SK-N-SH (cell line): ENCODE data around the gene EEF1AKMT1. TPM values are rescaled to one million over a fixed set of nuclear protein-coding genes. Genes with fewer than 3 reads are reported as not detected.

Experiments
- CTCF ChIA-PET: fragments of 300-600, 350-600 bp; formaldehyde crosslinking; extraction: SDS; loops from one replicate; lab custom pipeline; 2021; lab: Yijun Ruan, JAX
- POLR2A ChIA-PET: fragments of 350-600 bp; sonication (Branson Sonifier 250); formaldehyde crosslinking; extraction: SDS; loops from one replicate; lab custom pipeline; 2020; ENCODE audit warnings: antibody characterized with exemption, inconsistent platforms; lab: Yijun Ruan, JAX
- DNase-seq: peaks from one replicate; pipeline ENCODE4 v3.0.0; 2012
- H2AFZ ChIP-seq: fragments of 200-600 bp; sonication (generic); 2 replicates; pipeline ENCODE4 v1.8.1; 2016; ENCODE audit warnings: antibody characterized with exemption, mild to moderate bottlenecking, low read depth
- H3F3A ChIP-seq: fragments of 200-600 bp; sonication (generic); replicated peaks from 2 replicates; pipeline ENCODE3; 2016; ENCODE audit warnings: antibody characterized with exemption, mild to moderate bottlenecking; ENCODE audit not compliant: insufficient read depth
- H3K27ac ChIP-seq, 2 experiments: fragments of 200-500 bp in 1 of 2; fragments of 200-600 bp in 1 of 2; sonication (Bioruptor generic) in 1 of 2; sonication (generic), shearing (Covaris generic) in 1 of 2; 2 replicates each; pipeline versions ENCODE4 v1.5.1 to v1.6.1; 2014 to 2016; ENCODE audit warnings: low read depth in 2 of 2, inconsistent platforms in 1 of 2, low read length in 1 of 2, mild to moderate bottlenecking in 1 of 2, mixed read lengths in 1 of 2
- H3K27me3 ChIP-seq: fragments of 200-600 bp; sonication (generic), shearing (Covaris generic); 2 replicates; pipeline ENCODE4 v1.6.1; 2016; ENCODE audit warnings: mixed run types; ENCODE audit not compliant: insufficient read depth
- H3K36me3 ChIP-seq, 2 experiments: fragments of 200-500 bp in 1 of 2; fragments of 200-600 bp in 1 of 2; sonication (Bioruptor generic) in 1 of 2; sonication (generic) in 1 of 2; replicated peaks in 1 of 2; 2 replicates each; pipeline versions ENCODE3 to v1.5.1; 2014 to 2016; ENCODE audit warnings: low read length in 1 of 2, mild to moderate bottlenecking in 1 of 2; ENCODE audit not compliant: insufficient read depth in 2 of 2, control insufficient read depth in 1 of 2
- H3K4me1 ChIP-seq, 2 experiments: fragments of 200-500 bp in 1 of 2; fragments of 200-600 bp in 1 of 2; sonication (Bioruptor generic) in 1 of 2; sonication (generic), shearing (Covaris generic) in 1 of 2; 2 replicates each; pipeline versions ENCODE4 v1.5.1 to v1.6.1; 2014 to 2016; ENCODE audit warnings: low read depth in 1 of 2, low read length in 1 of 2, mixed run types in 1 of 2; ENCODE audit not compliant: insufficient read depth in 2 of 2, control insufficient read depth in 1 of 2
- H3K4me2 ChIP-seq: fragments of 200-600 bp; sonication (generic), shearing (Covaris generic); 2 replicates; pipeline ENCODE4 v1.6.1; 2017; ENCODE audit warnings: mixed run types
- H3K4me3 ChIP-seq, 2 experiments: fragments of 200-500 bp in 1 of 2; fragments of 200-600 bp in 1 of 2; sonication (Bioruptor generic) in 1 of 2; sonication (generic), shearing (Covaris generic) in 1 of 2; 2 replicates each; pipeline versions ENCODE4 v1.5.1 to v1.8.1; 2014 to 2016; ENCODE audit warnings: low read depth in 2 of 2, inconsistent platforms in 1 of 2, low read length in 1 of 2, mild to moderate bottlenecking in 1 of 2, mixed read lengths in 1 of 2, moderate library complexity in 1 of 2
- H3K79me2 ChIP-seq: fragments of 200-600 bp; sonication (generic); 2 replicates; pipeline ENCODE4 v1.8.1; 2017; ENCODE audit warnings: mild to moderate bottlenecking; ENCODE audit not compliant: insufficient read depth
- H3K9ac ChIP-seq: fragments of 200-600 bp; sonication (generic); 2 replicates; pipeline ENCODE4 v1.6.1; 2017; ENCODE audit warnings: mixed run types
- H3K9me2 ChIP-seq: fragments of 200-600 bp; sonication (generic); 2 replicates; pipeline ENCODE4 v1.6.1; 2017; ENCODE audit warnings: mixed run types
- H3K9me3 ChIP-seq: fragments of 200-600 bp; sonication (generic); 2 replicates; pipeline ENCODE4 v1.6.1; 2017; ENCODE audit warnings: mixed run types, mild to moderate bottlenecking, moderate library complexity
- H4K20me1 ChIP-seq: fragments of 200-600 bp; sonication (generic); 2 replicates; pipeline ENCODE4 v1.6.1; 2017; ENCODE audit warnings: mild to moderate bottlenecking, mixed run types; ENCODE audit not compliant: insufficient read depth
- MEF2A ChIP-seq: IDR thresholded peaks from 2 replicates; pipeline ENCODE4 v1.4.0; 2012; ENCODE audit warnings: low read depth, borderline replicate concordance
- MXI1 ChIP-seq: IDR thresholded peaks from 2 replicates; pipeline ENCODE4 v1.6.1; 2012; ENCODE audit warnings: mild to moderate bottlenecking, low read depth, low read length, improper control_type of control experiment
- RFX5 ChIP-seq: IDR thresholded peaks from 2 replicates; pipeline ENCODE4 v1.6.1; 2012; ENCODE audit warnings: mild to moderate bottlenecking, improper control_type of control experiment, low read length
- USF1 ChIP-seq: IDR thresholded peaks from 2 replicates; pipeline ENCODE4 v1.4.0; 2012; ENCODE audit warnings: low read depth, borderline replicate concordance
- YY1 ChIP-seq: IDR thresholded peaks from 2 replicates; pipeline ENCODE4 v1.4.0; 2012; ENCODE audit warnings: low read depth, mild to moderate bottlenecking
- WGBS: methylation state at CpG from one replicate; pipeline ENCODE4 v1.1.6; 2017; ENCODE audit warnings: low lambda C conversion rate; 5-methylcytosine and 5-hydroxymethylcytosine counted together
- polyA plus RNA-seq, 3 experiments: library from polyadenylated mRNA; depleted of rRNA; stranded (reverse); fragments of >200 nt; gene quantifications; 2 replicates each; pipeline ENCODE4 v1.2.3, GENCODE V29; 2012
- TF ChIP-seq, protein P1 (sequence below): IDR thresholded peaks from 2 replicates; pipeline ENCODE4 v1.4.0; 2012; ENCODE audit warnings: low read depth, borderline replicate concordance

Gene EEF1AKMT1
- polyA plus RNA-seq, 1 of the 3 experiments (the other 2 are of a cell fraction) = 4.2 TPM

DNA sequence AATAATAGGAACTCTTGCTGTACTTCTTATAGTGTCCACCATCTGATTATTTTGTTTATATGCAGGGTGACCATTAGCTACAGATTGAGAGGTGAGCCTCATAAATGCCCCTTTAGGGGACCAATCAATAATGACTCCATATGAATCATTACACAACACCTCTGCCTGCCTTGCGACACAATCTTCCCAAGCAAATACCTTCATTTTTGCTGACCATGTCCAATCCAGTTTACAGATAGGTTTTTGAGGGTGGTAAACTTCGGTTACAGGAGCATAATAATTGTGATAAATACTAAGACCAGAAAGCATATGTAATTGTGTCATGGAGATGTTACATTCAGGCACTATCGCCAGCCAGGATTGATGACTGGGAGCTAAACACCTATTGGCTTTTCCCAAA lies 93.9 kb downstream of the EEF1AKMT1 start:
- H3K9ac ChIP-seq = no peak overlapping the region
- no peaks in the 10 kb centered on the region for H3K9me3 ChIP-seq
- no peak overlapping the region for H3K27ac ChIP-seq
- TF ChIP-seq RFX5 (no peak), MEF2A (no peak), YY1 (no peak), MXI1 (no peak), USF1 (no peak)
- TF ChIP-seq, protein P1, sequence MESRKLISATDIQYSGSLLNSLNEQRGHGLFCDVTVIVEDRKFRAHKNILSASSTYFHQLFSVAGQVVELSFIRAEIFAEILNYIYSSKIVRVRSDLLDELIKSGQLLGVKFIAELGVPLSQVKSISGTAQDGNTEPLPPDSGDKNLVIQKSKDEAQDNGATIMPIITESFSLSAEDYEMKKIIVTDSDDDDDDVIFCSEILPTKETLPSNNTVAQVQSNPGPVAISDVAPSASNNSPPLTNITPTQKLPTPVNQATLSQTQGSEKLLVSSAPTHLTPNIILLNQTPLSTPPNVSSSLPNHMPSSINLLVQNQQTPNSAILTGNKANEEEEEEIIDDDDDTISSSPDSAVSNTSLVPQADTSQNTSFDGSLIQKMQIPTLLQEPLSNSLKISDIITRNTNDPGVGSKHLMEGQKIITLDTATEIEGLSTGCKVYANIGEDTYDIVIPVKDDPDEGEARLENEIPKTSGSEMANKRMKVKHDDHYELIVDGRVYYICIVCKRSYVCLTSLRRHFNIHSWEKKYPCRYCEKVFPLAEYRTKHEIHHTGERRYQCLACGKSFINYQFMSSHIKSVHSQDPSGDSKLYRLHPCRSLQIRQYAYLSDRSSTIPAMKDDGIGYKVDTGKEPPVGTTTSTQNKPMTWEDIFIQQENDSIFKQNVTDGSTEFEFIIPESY = no peak
- H3K4me2 ChIP-seq = no peak overlapping the region
- H4K20me1 ChIP-seq = no peaks in the 10 kb centered on the region
- H3K27me3 ChIP-seq = no peaks in the 10 kb centered on the region
- no peak overlapping the region for H3K4me3 ChIP-seq
- H3K9me2 ChIP-seq = no peaks in the 10 kb centered on the region
- 77% methylated on average over 3 of the region's 3 CpGs for WGBS
- ChIA-PET CTCF (no interaction called here), POLR2A (no interaction called here)
- H3K4me1 ChIP-seq = no peaks in the 10 kb centered on the region
- H3F3A ChIP-seq = no peaks in the 10 kb centered on the region
- no peak for DNase-seq
- no peaks in the 10 kb centered on the region for H3K36me3 ChIP-seq
- H3K79me2 ChIP-seq = no peaks in the 10 kb centered on the region
- no peak overlapping the region for H2AFZ ChIP-seq

Other genes with a start within 250 kb of the EEF1AKMT1 start
- gene CRYL1, start 248.1 kb downstream of the EEF1AKMT1 start, polyA plus RNA-seq (2012; rRNA removed) = 34.8 and 35.6 TPM in 2 replicates
- gene IFT88, start 206.8 kb downstream of the EEF1AKMT1 start, polyA plus RNA-seq (2012; rRNA removed) = 6.2 and 7.2 TPM in 2 replicates
- gene IL17D, start 70.3 kb downstream of the EEF1AKMT1 start, polyA plus RNA-seq (2012; rRNA removed) = 1.6 and 2.3 TPM in 2 replicates
- gene XPO4, start 128.8 kb upstream of the EEF1AKMT1 start, polyA plus RNA-seq (2012; rRNA removed) = 4.2 and 5.2 TPM in 2 replicates